Measurements from ENCODE around the gene DMXL2.
"Not testable (repeated sequence)": the region's sequence is repeated elsewhere in the genome, so short reads cannot be mapped to it uniquely, and the experiment has no call there.

DNA sequence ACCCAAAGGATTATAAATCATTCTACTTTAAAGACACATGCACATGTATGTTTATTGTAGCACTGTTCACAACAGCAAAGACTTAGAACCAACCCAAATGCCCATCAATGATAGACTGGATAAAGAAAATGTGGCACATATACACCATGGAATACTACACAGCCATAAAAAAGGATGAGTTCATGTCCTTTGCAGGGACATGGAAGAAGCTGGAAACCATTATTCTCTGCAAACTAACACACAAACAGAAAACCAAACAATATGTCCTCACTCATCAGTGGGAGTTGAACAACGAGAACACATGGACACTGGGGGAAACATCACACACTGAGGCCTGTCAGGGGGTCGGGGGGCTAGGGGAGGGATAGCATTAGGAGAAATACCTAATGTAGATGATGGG lies 49.2 kb downstream of the DMXL2 start:
- TF ChIP-seq, protein P1, sequence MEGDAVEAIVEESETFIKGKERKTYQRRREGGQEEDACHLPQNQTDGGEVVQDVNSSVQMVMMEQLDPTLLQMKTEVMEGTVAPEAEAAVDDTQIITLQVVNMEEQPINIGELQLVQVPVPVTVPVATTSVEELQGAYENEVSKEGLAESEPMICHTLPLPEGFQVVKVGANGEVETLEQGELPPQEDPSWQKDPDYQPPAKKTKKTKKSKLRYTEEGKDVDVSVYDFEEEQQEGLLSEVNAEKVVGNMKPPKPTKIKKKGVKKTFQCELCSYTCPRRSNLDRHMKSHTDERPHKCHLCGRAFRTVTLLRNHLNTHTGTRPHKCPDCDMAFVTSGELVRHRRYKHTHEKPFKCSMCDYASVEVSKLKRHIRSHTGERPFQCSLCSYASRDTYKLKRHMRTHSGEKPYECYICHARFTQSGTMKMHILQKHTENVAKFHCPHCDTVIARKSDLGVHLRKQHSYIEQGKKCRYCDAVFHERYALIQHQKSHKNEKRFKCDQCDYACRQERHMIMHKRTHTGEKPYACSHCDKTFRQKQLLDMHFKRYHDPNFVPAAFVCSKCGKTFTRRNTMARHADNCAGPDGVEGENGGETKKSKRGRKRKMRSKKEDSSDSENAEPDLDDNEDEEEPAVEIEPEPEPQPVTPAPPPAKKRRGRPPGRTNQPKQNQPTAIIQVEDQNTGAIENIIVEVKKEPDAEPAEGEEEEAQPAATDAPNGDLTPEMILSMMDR (conservative IDR thresholded peaks at IDR 0.05; ENCODE audit: low read depth in 2 of 2): not testable (repeated sequence)
- not testable (repeated sequence) for TF ChIP-seq EZH2 (IDR thresholded peaks at IDR 0.05; ENCODE audit: low read depth, unreplicated experiment); STAT1 (IDR thresholded peaks at IDR 0.05; ENCODE audit: unreplicated experiment); NANOG (IDR thresholded peaks at IDR 0.05; ENCODE audit: borderline replicate concordance)
